Renal cortex interstitium (tissue), 11 donors: ENCODE measurements around the gene SLC18A2. TPM values are rescaled to one million over a fixed set of nuclear protein-coding genes. Genes with fewer than 3 reads are reported as not detected.
"Not testable (repeated sequence)": the region's sequence is repeated elsewhere in the genome, so short reads cannot be mapped to it uniquely, and the experiment has no call there.

Experiments
- DNase-seq, 11 donors: peaks; one replicate each; pipeline ENCODE4 v3.0.0-alpha.2; 2013; ENCODE audit warnings: low read depth in 9 of 11, low spot score in 4 of 11; ENCODE audit errors: extremely low read depth in 1 of 11
- polyA plus RNA-seq, 3 donors: library from polyadenylated mRNA; unstranded; fragments of 120-200 nt; gene quantifications; one replicate each; pipeline ENCODE4 v1.2.1, GENCODE V29; 2013; ENCODE audit not compliant: insufficient read length in 3 of 3

Gene SLC18A2
- polyA plus RNA-seq, 3 donors, result 0.62 to 1.1 (median 1.1) TPM

- no peak for DNase-seq
Measured at GRCh38 chr10:117256910-117257309, 16.0 kb downstream of the SLC18A2 start.

- no peak for DNase-seq
Measured at GRCh38 chr10:117257721-117258120, 16.8 kb downstream of the SLC18A2 start.

- no peak for DNase-seq
Measured at GRCh38 chr10:117259279-117259678, 18.4 kb downstream of the SLC18A2 start.

- DNase-seq, result no peak
Measured at GRCh38 chr10:117260084-117260483, 19.2 kb downstream of the SLC18A2 start.

- no peak for DNase-seq
Measured at GRCh38 chr10:117261501-117261900, 20.6 kb downstream of the SLC18A2 start.

- DNase-seq, result no peak
Measured at GRCh38 chr10:117262291-117262902, 21.5 kb downstream of the SLC18A2 start.

GRCh38 chr10:117262903-117263293 is 22.0 kb downstream of the SLC18A2 start:
- no peak for DNase-seq

GRCh38 chr10:117264782-117265181 is 23.9 kb downstream of the SLC18A2 start:
- DNase-seq, result no peak

GRCh38 chr10:117266400-117266799 is 25.5 kb downstream of the SLC18A2 start:
- no peak for DNase-seq

- DNase-seq, result no peak
Measured at GRCh38 chr10:117266812-117267211, 25.9 kb downstream of the SLC18A2 start.

- no peak for DNase-seq
Measured at GRCh38 chr10:117268258-117268657, 27.3 kb downstream of the SLC18A2 start.

- DNase-seq, result no peak
Measured at GRCh38 chr10:117268907-117269306, 28.0 kb downstream of the SLC18A2 start.

- DNase-seq, result no peak
Measured at GRCh38 chr10:117271427-117271826, 30.5 kb downstream of the SLC18A2 start.

- DNase-seq, result no peak
Measured at GRCh38 chr10:117272195-117273076, 31.5 kb downstream of the SLC18A2 start.

GRCh38 chr10:117273980-117274379 is 33.1 kb downstream of the SLC18A2 start:
- no peak for DNase-seq

GRCh38 chr10:117274509-117274908 is 33.6 kb downstream of the SLC18A2 start:
- DNase-seq, result no peak

- DNase-seq, result no peak
Measured at GRCh38 chr10:117275121-117275520, 34.2 kb downstream of the SLC18A2 start.

- no peak for DNase-seq
Measured at GRCh38 chr10:117277675-117278074, 36.8 kb downstream of the SLC18A2 start.

- DNase-seq, result no peak
Measured at GRCh38 chr10:117284716-117285494, 44.0 kb downstream of the SLC18A2 start.

- DNase-seq, result not testable (repeated sequence)
Measured at GRCh38 chr10:117290872-117291271, 50.0 kb downstream of the SLC18A2 start.
